Esophagus muscularis mucosa (tissue), 4 donors: ENCODE data around the gene MARF1.

Source experiments
- EP300 ChIP-seq: sonication (generic); formaldehyde crosslinking; IDR thresholded peaks from one replicate; pipeline ENCODE4 v1.6.1; 2017; ENCODE audit warnings: antibody characterized with exemption
- POLR2A ChIP-seq: fragments of 450-650 bp; IDR thresholded peaks from one replicate; pipeline ENCODE4 v1.6.1; 2017; ENCODE audit warnings: antibody characterized with exemption, moderate library complexity, mild to moderate bottlenecking, low read depth
- TF ChIP-seq, protein P1 (sequence below), 3 experiments: fragments of 200-600 bp in 2 of 3; fragments of 450-650 bp in 1 of 3; sonication (generic) in 2 of 3; IDR thresholded peaks; one replicate each; pipeline ENCODE4 v1.5.1; 2017 to 2019; ENCODE audit warnings: antibody characterized with exemption in 3 of 3, mild to moderate bottlenecking in 2 of 3, moderate library complexity in 1 of 3

GRCh38 chr16:15660203-15660601 lies 17.2 kb upstream of the MARF1 start:
- TF ChIP-seq EP300: no peak
- no peak for TF ChIP-seq POLR2A
- TF ChIP-seq, protein P1, sequence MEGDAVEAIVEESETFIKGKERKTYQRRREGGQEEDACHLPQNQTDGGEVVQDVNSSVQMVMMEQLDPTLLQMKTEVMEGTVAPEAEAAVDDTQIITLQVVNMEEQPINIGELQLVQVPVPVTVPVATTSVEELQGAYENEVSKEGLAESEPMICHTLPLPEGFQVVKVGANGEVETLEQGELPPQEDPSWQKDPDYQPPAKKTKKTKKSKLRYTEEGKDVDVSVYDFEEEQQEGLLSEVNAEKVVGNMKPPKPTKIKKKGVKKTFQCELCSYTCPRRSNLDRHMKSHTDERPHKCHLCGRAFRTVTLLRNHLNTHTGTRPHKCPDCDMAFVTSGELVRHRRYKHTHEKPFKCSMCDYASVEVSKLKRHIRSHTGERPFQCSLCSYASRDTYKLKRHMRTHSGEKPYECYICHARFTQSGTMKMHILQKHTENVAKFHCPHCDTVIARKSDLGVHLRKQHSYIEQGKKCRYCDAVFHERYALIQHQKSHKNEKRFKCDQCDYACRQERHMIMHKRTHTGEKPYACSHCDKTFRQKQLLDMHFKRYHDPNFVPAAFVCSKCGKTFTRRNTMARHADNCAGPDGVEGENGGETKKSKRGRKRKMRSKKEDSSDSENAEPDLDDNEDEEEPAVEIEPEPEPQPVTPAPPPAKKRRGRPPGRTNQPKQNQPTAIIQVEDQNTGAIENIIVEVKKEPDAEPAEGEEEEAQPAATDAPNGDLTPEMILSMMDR (IDR thresholded peaks at IDR 0.05): no peak
